Measurements from ENCODE around the gene ADGRL3. TPM values are rescaled to one million over a fixed set of nuclear protein-coding genes. Genes with fewer than 3 reads are reported as not detected.

ADGRL3 gene
- total and polyA plus RNA-seq, 3 donors from 2014 or later: 11.6 to 21.6 (median 12.8) TPM

- WGBS, 2 donors: 87 to 97% methylated on average over 2 of the region's 2 CpGs
- Histone ChIP-seq H3K27me3 (no peaks in the 10 kb centered on the region), H3K4me3 (no peak overlapping the region), H3K4me1 (no peaks in the 10 kb centered on the region), H3K27ac (no peak overlapping the region), H3K9me3 (no peaks in the 10 kb centered on the region), H3K36me3 (ENCODE audit: low read depth, missing control alignments) (no peaks in the 10 kb centered on the region)
- DNase-seq: no peak
- TF ChIP-seq POLR2A (IDR thresholded peaks at IDR 0.05) (no peak), CTCF (IDR thresholded peaks at IDR 0.05) (no peak)
- intact Hi-C loops (cut with DNase I; ENCODE audit: low total_unique reads): no loop called here
Observed at GRCh38 chr4:62117886-62118285, 917.8 kb downstream of the ADGRL3 start.

GRCh38 chr4:62118558-62118957 is 918.4 kb downstream of the ADGRL3 start:
- WGBS, 2 donors: 67 to 70% methylated on average over 2 of the region's 2 CpGs
- no peak for DNase-seq
- TF ChIP-seq CTCF (IDR thresholded peaks at IDR 0.05) (no peak), POLR2A (IDR thresholded peaks at IDR 0.05) (no peak)
- no peaks in the 10 kb centered on the region for H3K36me3 ChIP-seq (ENCODE audit: low read depth, missing control alignments)
- H3K27ac ChIP-seq: no peak overlapping the region
- no peaks in the 10 kb centered on the region for H3K9me3 ChIP-seq
- H3K4me3 ChIP-seq: no peak overlapping the region
- no peaks in the 10 kb centered on the region for H3K4me1 ChIP-seq
- intact Hi-C loops (cut with DNase I; ENCODE audit: low total_unique reads): no loop called here
- H3K27me3 ChIP-seq: no peaks in the 10 kb centered on the region

- Histone ChIP-seq H3K27me3 (no peaks in the 10 kb centered on the region), H3K4me3 (no peak overlapping the region), H3K27ac (no peak overlapping the region), H3K9me3 (no peaks in the 10 kb centered on the region), H3K36me3 (ENCODE audit: low read depth, missing control alignments) (no peaks in the 10 kb centered on the region), H3K4me1 (no peaks in the 10 kb centered on the region)
- intact Hi-C loops (cut with DNase I; ENCODE audit: low total_unique reads): no loop called here
- DNase-seq: no peak
- no peak for TF ChIP-seq POLR2A (IDR thresholded peaks at IDR 0.05)
- no peak for TF ChIP-seq CTCF (IDR thresholded peaks at IDR 0.05)
Observed at GRCh38 chr4:62119195-62119594, 919.1 kb downstream of the ADGRL3 start.

GRCh38 chr4:62126064-62126732 is 926.1 kb downstream of the ADGRL3 start:
- no peaks in the 10 kb centered on the region for H3K27me3 ChIP-seq

More at GRCh38 chr4:62126064-62126732, 926.1 kb downstream of the ADGRL3 start:
- Histone ChIP-seq H3K4me1 (no peaks in the 10 kb centered on the region), H3K36me3 (ENCODE audit: low read depth, missing control alignments) (no peaks in the 10 kb centered on the region), H3K4me3 (no peak overlapping the region), H3K27ac (no peak overlapping the region), H3K9me3 (no peaks in the 10 kb centered on the region)
- no peak for DNase-seq
- TF ChIP-seq CTCF (IDR thresholded peaks at IDR 0.05): no peak
- TF ChIP-seq POLR2A (IDR thresholded peaks at IDR 0.05): no peak
- intact Hi-C loops (cut with DNase I; ENCODE audit: low total_unique reads): no loop called here

Small RNAs within 50 kb of the gene (small RNA-seq; reads per million reads assigned to genes)
- gene RF00019: 0 reads per million in 2 donors
